Esophagus (tissue), 2 donors: ENCODE results near the gene SLC35F3. TPM values are rescaled to one million over a fixed set of nuclear protein-coding genes. Genes with fewer than 3 reads are reported as not detected.
"Not testable (repeated sequence)": the region's sequence is repeated elsewhere in the genome, so short reads cannot be mapped to it uniquely, and the experiment has no call there.

Experiments
- H3K27ac ChIP-seq, 2 donors: one replicate each; pipeline ENCODE4 v1.5.1; 2013; ENCODE audit warnings: low read depth in 2 of 2, mild to moderate bottlenecking in 2 of 2, inconsistent platforms in 1 of 2, low read length in 1 of 2, moderate library complexity in 1 of 2
- H3K27me3 ChIP-seq, 2 donors: one replicate each; pipeline ENCODE4 v1.6.1; 2013; ENCODE audit warnings: low read length in 2 of 2, control low read depth in 1 of 2, mild to moderate bottlenecking in 1 of 2; ENCODE audit not compliant: insufficient read depth in 2 of 2, control insufficient read depth in 1 of 2
- H3K36me3 ChIP-seq, 2 donors: one replicate each; pipeline ENCODE4 v1.6.1; 2013; ENCODE audit warnings: low read length in 1 of 2; ENCODE audit not compliant: control insufficient read depth in 2 of 2, insufficient read depth in 2 of 2
- H3K4me1 ChIP-seq, 2 donors: one replicate each; pipeline ENCODE4 v1.6.1; 2013; ENCODE audit warnings: low read length in 1 of 2; ENCODE audit not compliant: control insufficient read depth in 2 of 2, insufficient read depth in 2 of 2
- H3K4me3 ChIP-seq, 2 donors: one replicate each; pipeline ENCODE4 v1.5.1; 2013; ENCODE audit warnings: low read length in 2 of 2, mild to moderate bottlenecking in 2 of 2, low read depth in 1 of 2, moderate library complexity in 1 of 2
- H3K9me3 ChIP-seq, 2 donors: one replicate each; pipeline ENCODE4 v1.6.1; 2013; ENCODE audit warnings: mild to moderate bottlenecking in 2 of 2, low read depth in 1 of 2, low read length in 1 of 2, moderate library complexity in 1 of 2; ENCODE audit not compliant: control insufficient read depth in 2 of 2, insufficient read depth in 1 of 2
- WGBS, 2 donors: extraction: QIAGEN DNeasy Blood & Tissue Kit; methylation state at CpG; one replicate each; pipeline ENCODE4 v1.1.7; 2013; 5-methylcytosine and 5-hydroxymethylcytosine counted together
- polyA plus RNA-seq, 2 donors: library from polyadenylated mRNA; stranded (reverse); fragments of 200-250 nt; gene quantifications; one replicate each; pipeline ENCODE4 v1.2.3, GENCODE V29; 2013
- donor health status: healthy with polysubstance abuse.
- donor health status: Bipolar disorder and iron deficiency.

SLC35F3 gene
- polyA plus RNA-seq, 2 donors = 0.24 to 0.69 TPM

DNA sequence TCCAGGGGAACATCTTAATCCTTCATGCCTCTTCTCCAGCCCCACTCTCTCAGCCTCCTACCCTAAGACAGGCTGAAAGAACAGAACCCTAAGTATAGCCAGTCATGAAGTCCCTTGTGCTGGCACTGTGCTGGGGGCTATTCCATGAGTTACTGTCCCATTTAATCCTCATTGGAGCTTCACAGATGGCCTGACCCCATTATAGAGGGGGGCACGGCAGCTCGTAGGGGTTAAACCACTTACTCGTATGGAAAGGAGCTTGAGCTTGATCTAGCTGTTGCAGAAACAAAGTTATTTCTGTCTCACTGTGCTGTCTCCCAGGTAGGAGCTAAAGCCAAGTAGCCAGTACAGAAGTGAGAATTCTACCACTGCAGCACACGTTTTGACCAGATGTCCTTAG lies 265.6 kb downstream of the SLC35F3 start:
- no peaks in the 10 kb centered on the region for H3K27me3 ChIP-seq
- H3K27ac ChIP-seq = no peak overlapping the region
- H3K4me1 ChIP-seq = no peaks in the 10 kb centered on the region
- H3K36me3 ChIP-seq = no peaks in the 10 kb centered on the region
- WGBS, 2 donors = 66 to 78% methylated on average over 4 of the region's 4 CpGs
- no peaks in the 10 kb centered on the region for H3K9me3 ChIP-seq
- no peak overlapping the region for H3K4me3 ChIP-seq

DNA sequence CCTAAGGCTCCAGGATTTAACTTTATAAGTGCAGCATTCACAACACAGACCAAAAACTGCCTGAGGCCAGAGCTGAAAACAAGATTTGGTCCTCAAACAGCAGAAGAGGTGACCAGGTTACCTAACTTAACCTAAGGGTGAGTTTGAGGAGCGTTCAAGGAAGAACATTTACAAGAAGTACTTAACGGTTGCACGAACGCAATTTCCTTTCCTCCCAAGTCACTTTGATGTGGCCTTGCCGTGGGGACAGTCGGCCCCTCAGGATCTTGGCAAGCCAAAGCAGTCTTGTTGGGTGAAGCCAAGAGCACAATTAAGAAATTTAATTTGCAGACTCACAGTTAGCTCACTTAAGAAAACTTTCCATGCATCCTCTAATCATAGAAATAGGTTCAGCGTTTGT lies 266.1 kb downstream of the SLC35F3 start:
- Histone ChIP-seq H3K36me3 (no peaks in the 10 kb centered on the region), H3K4me1 (no peaks in the 10 kb centered on the region), H3K4me3 (no peak overlapping the region), H3K27ac (no peak overlapping the region), H3K27me3 (no peaks in the 10 kb centered on the region), H3K9me3 (no peaks in the 10 kb centered on the region)
- WGBS, 2 donors = 53 to 55% methylated on average over 7 of the region's 7 CpGs

DNA sequence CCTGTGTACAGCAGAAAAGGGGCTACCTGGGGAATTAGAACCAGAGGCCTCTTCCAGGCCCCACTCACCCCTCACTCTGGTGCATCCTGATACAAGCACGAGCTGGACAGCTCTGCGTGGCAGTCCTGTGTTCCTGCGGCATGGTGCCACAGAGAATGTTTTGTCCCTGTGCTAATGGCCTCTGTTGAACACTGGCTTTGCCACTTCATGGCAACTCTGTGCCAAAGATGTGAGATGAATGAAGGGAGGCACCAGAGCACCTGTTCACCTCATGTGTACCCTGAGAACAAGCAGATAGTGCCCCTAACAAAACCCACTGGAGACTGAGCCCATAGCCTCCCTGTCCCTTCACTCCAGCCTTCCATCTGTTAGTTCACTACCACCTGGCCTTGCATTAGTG lies 269.5 kb downstream of the SLC35F3 start:
- H3K4me1 ChIP-seq = no peaks in the 10 kb centered on the region
- 83 to 84% methylated on average over 3 of the region's 3 CpGs for WGBS, 2 donors
- peaks cover 0 to 3% of the 10 kb centered on the region in 2 donors for H3K27me3 ChIP-seq
- no peak overlapping the region for H3K4me3 ChIP-seq
- H3K36me3 ChIP-seq = no peaks in the 10 kb centered on the region
- H3K9me3 ChIP-seq = no peaks in the 10 kb centered on the region
- H3K27ac ChIP-seq = no peak overlapping the region

DNA sequence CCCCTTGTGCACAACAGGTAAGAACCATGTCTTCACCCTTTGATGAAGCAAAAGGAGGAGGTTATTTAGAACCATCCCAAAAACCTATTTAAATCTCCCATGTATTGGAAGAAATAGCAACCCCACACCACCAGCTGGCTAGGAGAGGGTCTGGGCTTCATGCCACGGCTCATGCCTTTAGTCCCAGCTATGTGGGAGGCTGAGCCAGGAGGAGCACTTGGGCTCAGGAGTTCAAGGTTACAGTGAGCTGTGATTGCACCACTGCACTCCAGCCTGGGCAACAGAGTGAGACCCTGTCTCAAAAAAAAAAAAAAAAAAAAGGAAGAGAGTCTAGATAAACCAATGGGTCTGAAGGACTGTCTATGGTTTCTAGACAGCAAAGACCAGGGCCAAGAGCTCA lies 270.9 kb downstream of the SLC35F3 start:
- WGBS, 2 donors = 66 to 67% methylated on average over 1 of the region's 1 CpG
- H3K27me3 ChIP-seq = peaks cover 0 to 3% of the 10 kb centered on the region in 2 donors
- H3K27ac ChIP-seq = no peak overlapping the region
- no peak overlapping the region for H3K4me3 ChIP-seq
- no peaks in the 10 kb centered on the region for H3K4me1 ChIP-seq
- H3K36me3 ChIP-seq = no peaks in the 10 kb centered on the region
- no peaks in the 10 kb centered on the region for H3K9me3 ChIP-seq

DNA sequence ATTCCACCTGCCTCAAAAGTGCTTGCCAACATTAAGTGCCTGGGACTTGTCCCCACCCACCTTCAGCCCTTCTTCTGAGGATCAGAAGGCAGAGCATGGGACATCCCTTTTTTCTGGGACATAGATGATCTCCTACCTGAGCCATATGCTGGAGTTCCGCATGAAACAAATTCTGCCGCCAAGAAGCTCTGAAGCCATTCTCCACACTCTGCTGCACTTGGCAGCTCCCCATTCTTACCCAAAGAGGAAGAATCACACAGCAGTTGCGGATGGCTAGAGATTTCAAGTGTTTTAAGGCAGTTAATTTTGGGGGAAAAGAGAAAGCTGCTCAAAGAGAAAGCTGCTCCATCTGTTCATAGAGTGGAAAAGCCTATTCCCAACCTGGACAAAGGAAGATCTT lies 271.5 kb downstream of the SLC35F3 start:
- no peak overlapping the region for H3K4me3 ChIP-seq
- H3K27ac ChIP-seq = no peak overlapping the region
- no peaks in the 10 kb centered on the region for H3K36me3 ChIP-seq
- H3K9me3 ChIP-seq = no peaks in the 10 kb centered on the region
- 88 to 89% methylated on average over 3 of the region's 3 CpGs for WGBS, 2 donors
- H3K27me3 ChIP-seq = peaks cover 0 to 3% of the 10 kb centered on the region in 2 donors
- no peaks in the 10 kb centered on the region for H3K4me1 ChIP-seq

DNA sequence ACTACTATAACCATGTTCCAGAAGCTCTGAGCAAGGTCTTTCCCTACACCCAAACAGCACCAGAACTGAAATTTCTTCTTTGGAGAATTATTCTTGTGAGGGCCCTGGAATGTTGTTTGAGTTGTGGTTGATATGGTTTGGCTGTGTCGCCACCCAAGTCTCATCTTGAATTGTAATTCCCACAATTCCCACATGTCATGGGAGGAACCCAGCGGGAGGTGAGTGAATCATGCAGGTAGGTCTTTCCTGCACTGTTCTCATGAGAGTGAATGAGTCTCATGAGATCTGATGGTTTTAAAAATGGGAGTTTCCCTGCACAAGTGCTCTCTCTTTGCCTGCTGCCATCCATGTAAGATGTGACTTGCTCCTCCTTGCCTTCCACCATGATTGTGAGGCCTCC lies 272.4 kb downstream of the SLC35F3 start:
- not testable (repeated sequence) for H3K4me1 ChIP-seq, H3K4me3 ChIP-seq, H3K9me3 ChIP-seq, H3K36me3 ChIP-seq, H3K27ac ChIP-seq, H3K27me3 ChIP-seq
- WGBS, 2 donors = 88 to 90% methylated on average over 2 of the region's 2 CpGs

DNA sequence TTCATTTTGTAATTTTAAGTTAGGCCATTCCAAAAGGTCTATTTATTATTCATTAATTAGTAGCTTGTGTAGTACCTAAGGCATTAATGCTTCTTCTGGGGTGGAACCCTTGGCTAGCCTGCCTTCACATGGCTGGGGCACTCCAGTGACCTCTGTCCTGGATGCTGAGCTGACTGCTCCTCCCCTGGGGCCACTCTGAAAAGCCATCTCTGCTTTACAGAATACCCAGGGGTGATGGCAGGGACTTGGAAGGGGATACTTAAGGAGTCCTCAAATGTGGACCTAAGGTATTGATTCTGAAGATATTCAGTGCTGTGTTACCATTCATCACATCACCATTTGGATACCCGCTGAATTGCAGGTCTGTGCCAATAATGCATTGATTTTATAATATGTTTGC lies 281.0 kb downstream of the SLC35F3 start:
- Histone ChIP-seq H3K36me3 (no peaks in the 10 kb centered on the region), H3K9me3 (no peaks in the 10 kb centered on the region), H3K27ac (no peak overlapping the region), H3K4me1 (peaks cover 3% of the 10 kb centered on the region in 2 donors), H3K27me3 (peaks cover 0 to 2% of the 10 kb centered on the region in 2 donors), H3K4me3 (no peak overlapping the region)
- 80 to 83% methylated on average over 1 of the region's 1 CpG for WGBS, 2 donors

DNA sequence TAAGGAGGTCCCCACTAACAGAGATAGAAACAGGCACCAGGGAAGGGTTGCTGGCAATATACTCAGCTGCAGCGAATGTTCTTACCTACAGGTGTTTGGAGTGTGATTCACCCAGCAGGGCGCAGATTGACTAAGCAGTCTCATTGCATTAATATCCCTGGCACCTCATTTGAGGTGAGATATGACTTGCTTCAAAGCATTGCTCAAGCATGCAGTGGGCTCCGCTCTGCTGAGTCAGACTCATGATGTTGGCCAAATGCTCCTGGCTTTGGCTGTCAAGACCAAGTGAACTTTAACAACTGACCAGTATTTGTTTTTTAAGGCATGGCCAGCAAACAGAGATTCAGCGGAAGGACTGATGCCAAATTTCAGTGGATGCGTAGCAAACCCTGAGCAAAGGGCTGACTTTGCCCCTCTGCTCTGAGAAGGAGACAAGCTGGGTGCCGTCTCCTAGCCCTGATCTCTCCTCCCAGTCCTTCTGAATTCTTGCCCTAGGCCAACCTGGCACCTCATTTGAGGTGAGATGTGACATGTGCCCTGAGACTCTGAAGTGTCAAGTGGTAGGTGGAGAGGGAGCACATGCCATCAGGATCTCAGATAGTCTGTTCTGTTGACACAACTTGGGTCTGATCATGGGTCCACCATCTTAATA lies 281.7 kb downstream of the SLC35F3 start:
- H3K9me3 ChIP-seq = no peaks in the 10 kb centered on the region
- WGBS, 2 donors = 57 to 65% methylated on average over 6 of the region's 6 CpGs

DNA sequence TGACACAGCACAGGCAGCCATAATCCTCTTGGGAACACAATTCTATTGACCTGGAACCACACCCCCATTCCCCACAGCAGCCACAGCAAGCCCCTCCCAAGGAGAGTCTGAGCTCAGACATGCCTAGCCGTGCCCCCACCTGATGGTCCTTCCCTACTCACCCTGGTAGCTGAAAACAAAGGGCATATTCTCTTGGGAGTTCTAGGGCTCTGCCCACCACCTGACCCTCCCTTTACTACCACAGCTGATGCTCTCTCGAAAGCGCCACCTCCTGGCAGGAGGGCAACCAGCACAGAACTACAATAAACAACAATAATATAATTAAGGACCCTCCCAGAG lies 283.9 kb downstream of the SLC35F3 start:
- no peaks in the 10 kb centered on the region for H3K9me3 ChIP-seq
- peaks cover 3% of the 10 kb centered on the region in 2 donors for H3K4me1 ChIP-seq
- H3K4me3 ChIP-seq = no peak overlapping the region
- H3K27ac ChIP-seq = peak overlapping the region in 1 of 2 donors; percentile 33
- no peaks in the 10 kb centered on the region for H3K27me3 ChIP-seq
- 34 to 35% methylated on average over 3 of the region's 3 CpGs for WGBS, 2 donors
- no peaks in the 10 kb centered on the region for H3K36me3 ChIP-seq

More for the DNA sequence above, 281.7 kb downstream of the SLC35F3 start:
- no peaks in the 10 kb centered on the region for H3K36me3 ChIP-seq
- H3K27ac ChIP-seq = no peak overlapping the region
- peaks cover 3% of the 10 kb centered on the region in 2 donors for H3K4me1 ChIP-seq
- no peak overlapping the region for H3K4me3 ChIP-seq
- peaks cover 0 to 2% of the 10 kb centered on the region in 2 donors for H3K27me3 ChIP-seq

DNA sequence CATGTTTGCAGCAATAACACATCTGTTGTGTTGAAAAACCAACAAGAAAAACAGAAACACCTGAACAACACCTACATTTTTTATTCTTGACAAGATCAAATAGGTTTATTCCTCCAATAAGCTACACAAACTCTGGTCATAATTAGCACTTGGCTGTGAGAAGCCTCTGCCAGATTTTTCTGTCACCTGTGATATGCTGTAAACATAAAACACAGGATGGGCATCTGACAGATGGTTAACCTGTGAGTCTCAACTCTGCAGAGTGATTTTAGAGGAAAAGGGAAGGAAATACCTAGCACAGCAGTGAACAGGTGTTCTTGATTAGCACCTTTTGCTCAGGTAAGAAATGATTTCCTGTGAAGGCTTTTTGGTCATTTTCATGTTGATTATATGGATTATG lies 293.4 kb downstream of the SLC35F3 start:
- Histone ChIP-seq H3K27me3 (no peaks in the 10 kb centered on the region), H3K4me3 (no peak overlapping the region), H3K36me3 (no peaks in the 10 kb centered on the region), H3K4me1 (no peaks in the 10 kb centered on the region), H3K27ac (no peak overlapping the region), H3K9me3 (no peaks in the 10 kb centered on the region)
